ENCODE results near the gene KRTAP3-3. TPM values are rescaled to one million over a fixed set of nuclear protein-coding genes. Genes with fewer than 3 reads are reported as not detected.

KRTAP3-3 gene
- total and polyA plus RNA-seq, 10 donors: not detected

DNA sequence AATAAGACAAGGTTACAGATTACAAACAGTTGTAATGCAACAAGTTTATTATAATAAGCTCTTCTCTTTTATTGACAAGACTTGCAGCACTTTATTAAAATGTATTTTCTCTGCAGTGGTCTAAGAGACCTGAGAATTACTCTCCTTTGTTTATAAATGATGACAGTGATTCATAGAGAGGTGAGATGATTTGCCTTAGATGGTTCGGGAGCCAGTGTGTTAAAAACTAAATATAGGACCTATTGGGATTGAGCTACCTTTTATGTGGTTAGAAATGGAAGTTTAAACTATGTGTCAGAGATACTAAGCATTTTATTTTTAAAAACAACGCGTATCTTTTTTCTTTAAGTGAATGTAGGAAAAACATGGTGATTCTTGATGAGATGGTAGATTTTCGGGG lies 2.9 kb upstream of the KRTAP3-3 start:
- H3K36me3 ChIP-seq: no peaks in the 10 kb centered on the region
- H3K27ac ChIP-seq: no peak overlapping the region
- TF ChIP-seq POLR2A (IDR thresholded peaks at IDR 0.05) (no peak), POLR2AphosphoS5 (IDR thresholded peaks at IDR 0.05) (no peak)
- TF ChIP-seq, protein P1, sequence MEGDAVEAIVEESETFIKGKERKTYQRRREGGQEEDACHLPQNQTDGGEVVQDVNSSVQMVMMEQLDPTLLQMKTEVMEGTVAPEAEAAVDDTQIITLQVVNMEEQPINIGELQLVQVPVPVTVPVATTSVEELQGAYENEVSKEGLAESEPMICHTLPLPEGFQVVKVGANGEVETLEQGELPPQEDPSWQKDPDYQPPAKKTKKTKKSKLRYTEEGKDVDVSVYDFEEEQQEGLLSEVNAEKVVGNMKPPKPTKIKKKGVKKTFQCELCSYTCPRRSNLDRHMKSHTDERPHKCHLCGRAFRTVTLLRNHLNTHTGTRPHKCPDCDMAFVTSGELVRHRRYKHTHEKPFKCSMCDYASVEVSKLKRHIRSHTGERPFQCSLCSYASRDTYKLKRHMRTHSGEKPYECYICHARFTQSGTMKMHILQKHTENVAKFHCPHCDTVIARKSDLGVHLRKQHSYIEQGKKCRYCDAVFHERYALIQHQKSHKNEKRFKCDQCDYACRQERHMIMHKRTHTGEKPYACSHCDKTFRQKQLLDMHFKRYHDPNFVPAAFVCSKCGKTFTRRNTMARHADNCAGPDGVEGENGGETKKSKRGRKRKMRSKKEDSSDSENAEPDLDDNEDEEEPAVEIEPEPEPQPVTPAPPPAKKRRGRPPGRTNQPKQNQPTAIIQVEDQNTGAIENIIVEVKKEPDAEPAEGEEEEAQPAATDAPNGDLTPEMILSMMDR (IDR thresholded peaks at IDR 0.05 in 8 of 11, conservative IDR thresholded peaks at IDR 0.05 in 3 of 11): no peak
- H3K4me1 ChIP-seq: no peaks in the 10 kb centered on the region
- 76 to 86% (median 85%) methylated on average over 4 of the region's 4 CpGs for WGBS, 5 donors
- H3K4me3 ChIP-seq: no peak overlapping the region
- H3K27me3 ChIP-seq (replicated peaks in 1 of 7): peaks cover 0 to 41% (median 0%) of the 10 kb centered on the region in 7 donors
- intact Hi-C loops (cut with DNase I; ENCODE audit: low total_unique reads): no loop called here
- no peaks in the 10 kb centered on the region for H3K9me3 ChIP-seq
- DNase-seq: no peak

DNA sequence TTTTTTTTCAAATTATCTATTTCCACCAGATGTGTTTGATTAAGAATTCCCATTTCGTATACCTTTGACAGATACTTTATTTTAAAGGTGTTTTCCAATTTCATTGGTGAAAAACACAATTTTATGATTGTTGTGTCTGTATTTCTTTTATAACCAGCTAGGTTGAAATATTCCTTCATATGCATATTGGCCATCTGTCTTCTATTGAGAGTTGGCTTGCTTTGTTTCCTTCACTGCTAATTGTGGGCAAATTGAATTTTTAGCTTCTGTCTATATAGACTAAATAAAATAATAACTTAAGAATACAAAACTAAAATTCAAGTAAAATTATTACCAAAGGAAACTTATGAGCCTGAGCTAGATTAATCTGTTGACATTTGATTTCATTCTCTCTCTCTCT lies 1.2 kb upstream of the KRTAP3-3 start:
- Histone ChIP-seq H3K27me3 (replicated peaks in 1 of 7) (peaks cover 0 to 51% (median 0%) of the 10 kb centered on the region in 7 donors), H3K27ac (no peak overlapping the region), H3K4me1 (no peaks in the 10 kb centered on the region), H3K36me3 (no peaks in the 10 kb centered on the region), H3K9me3 (peaks cover 0 to 3% (median 0%) of the 10 kb centered on the region in 8 donors), H3K4me3 (no peak overlapping the region)
- no peak for DNase-seq
- TF ChIP-seq POLR2AphosphoS5 (IDR thresholded peaks at IDR 0.05): no peak
- TF ChIP-seq, protein P1 (IDR thresholded peaks at IDR 0.05 in 8 of 11, conservative IDR thresholded peaks at IDR 0.05 in 3 of 11): no peak
- no peak for TF ChIP-seq POLR2A (IDR thresholded peaks at IDR 0.05)
- intact Hi-C loops (cut with DNase I; ENCODE audit: low total_unique reads): no loop called here
- 53 to 79% (median 70%) methylated on average over 1 of the region's 1 CpG for WGBS, 5 donors

DNA sequence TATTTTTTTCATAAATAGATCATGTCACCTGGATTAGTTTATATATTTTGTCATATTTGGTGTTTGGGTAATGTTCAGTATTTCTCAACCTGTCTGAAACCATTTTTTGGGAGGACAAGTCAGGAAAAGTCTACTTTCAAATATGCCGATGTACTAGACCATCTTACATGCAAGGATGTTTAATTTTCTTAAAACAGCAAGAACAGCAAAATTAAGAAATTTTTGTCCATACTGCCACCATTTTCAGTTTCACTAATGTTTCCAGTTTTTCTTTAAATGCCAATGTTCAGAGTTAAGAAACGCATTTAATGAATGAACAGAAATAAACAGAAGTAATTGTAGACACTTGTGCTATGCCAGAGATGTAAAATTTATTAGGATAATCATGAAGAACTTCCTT lies 880 bp downstream of the KRTAP3-3 start:
- no peak for DNase-seq
- H3K9me3 ChIP-seq: peaks cover 0 to 3% (median 0%) of the 10 kb centered on the region in 8 donors
- peaks cover 0 to 45% (median 0%) of the 10 kb centered on the region in 7 donors for H3K27me3 ChIP-seq (replicated peaks in 1 of 7)
- H3K36me3 ChIP-seq: no peaks in the 10 kb centered on the region
- TF ChIP-seq POLR2A (IDR thresholded peaks at IDR 0.05): no peak
- TF ChIP-seq, protein P1 (IDR thresholded peaks at IDR 0.05 in 8 of 11, conservative IDR thresholded peaks at IDR 0.05 in 3 of 11): no peak
- no peak for TF ChIP-seq POLR2AphosphoS5 (IDR thresholded peaks at IDR 0.05)
- intact Hi-C loops (cut with DNase I; ENCODE audit: low total_unique reads): no loop called here
- no peaks in the 10 kb centered on the region for H3K4me1 ChIP-seq
- H3K27ac ChIP-seq: no peak overlapping the region
- whole genome bisulfite sequencing, 5 donors: 90 to 94% (median 92%) methylated on average over 2 of the region's 2 CpGs
- no peak overlapping the region for H3K4me3 ChIP-seq

DNA sequence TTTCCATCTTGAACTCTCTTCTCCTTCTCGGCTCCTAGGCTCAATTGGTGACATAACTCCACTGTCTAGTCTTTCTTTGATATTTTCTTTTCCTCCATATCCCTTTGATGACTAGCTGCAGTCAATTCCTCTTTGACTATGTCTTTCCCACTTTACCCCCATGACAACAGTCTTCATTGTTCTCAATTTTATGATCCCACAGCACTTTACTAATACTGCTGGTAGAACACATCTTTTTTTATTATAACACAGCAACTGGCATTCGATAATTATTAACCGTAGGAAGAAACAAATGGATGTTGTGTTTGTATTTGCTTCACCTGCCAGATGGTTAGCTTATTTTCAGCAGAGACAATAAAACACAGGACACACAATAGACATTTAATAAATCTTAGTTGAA lies 1.3 kb downstream of the KRTAP3-3 start:
- no peak for DNase-seq
- no peak overlapping the region for H3K4me3 ChIP-seq
- TF ChIP-seq POLR2AphosphoS5 (IDR thresholded peaks at IDR 0.05) (no peak), POLR2A (IDR thresholded peaks at IDR 0.05) (no peak)
- TF ChIP-seq, protein P1 (IDR thresholded peaks at IDR 0.05 in 8 of 11, conservative IDR thresholded peaks at IDR 0.05 in 3 of 11): no peak
- no peak overlapping the region for H3K27ac ChIP-seq
- intact Hi-C loops (cut with DNase I; ENCODE audit: low total_unique reads): no loop called here
- H3K27me3 ChIP-seq (replicated peaks in 1 of 7): peaks cover 0 to 45% (median 0%) of the 10 kb centered on the region in 7 donors
- H3K4me1 ChIP-seq: peaks cover 0 to under 1% (median 0%) of the 10 kb centered on the region in 6 donors
- no peaks in the 10 kb centered on the region for H3K36me3 ChIP-seq
- WGBS, 5 donors: 87 to 94% (median 91%) methylated on average over 3 of the region's 3 CpGs
- peaks cover 0 to 3% (median 0%) of the 10 kb centered on the region in 8 donors for H3K9me3 ChIP-seq

Data from spleen (tissue), 11 donors.